Measurements from ENCODE around the gene MAN2A2.
A peak's percentile ranks its signal among the peaks of the same experiment; 100 is the strongest.

The MAN2A2 gene

DNA sequence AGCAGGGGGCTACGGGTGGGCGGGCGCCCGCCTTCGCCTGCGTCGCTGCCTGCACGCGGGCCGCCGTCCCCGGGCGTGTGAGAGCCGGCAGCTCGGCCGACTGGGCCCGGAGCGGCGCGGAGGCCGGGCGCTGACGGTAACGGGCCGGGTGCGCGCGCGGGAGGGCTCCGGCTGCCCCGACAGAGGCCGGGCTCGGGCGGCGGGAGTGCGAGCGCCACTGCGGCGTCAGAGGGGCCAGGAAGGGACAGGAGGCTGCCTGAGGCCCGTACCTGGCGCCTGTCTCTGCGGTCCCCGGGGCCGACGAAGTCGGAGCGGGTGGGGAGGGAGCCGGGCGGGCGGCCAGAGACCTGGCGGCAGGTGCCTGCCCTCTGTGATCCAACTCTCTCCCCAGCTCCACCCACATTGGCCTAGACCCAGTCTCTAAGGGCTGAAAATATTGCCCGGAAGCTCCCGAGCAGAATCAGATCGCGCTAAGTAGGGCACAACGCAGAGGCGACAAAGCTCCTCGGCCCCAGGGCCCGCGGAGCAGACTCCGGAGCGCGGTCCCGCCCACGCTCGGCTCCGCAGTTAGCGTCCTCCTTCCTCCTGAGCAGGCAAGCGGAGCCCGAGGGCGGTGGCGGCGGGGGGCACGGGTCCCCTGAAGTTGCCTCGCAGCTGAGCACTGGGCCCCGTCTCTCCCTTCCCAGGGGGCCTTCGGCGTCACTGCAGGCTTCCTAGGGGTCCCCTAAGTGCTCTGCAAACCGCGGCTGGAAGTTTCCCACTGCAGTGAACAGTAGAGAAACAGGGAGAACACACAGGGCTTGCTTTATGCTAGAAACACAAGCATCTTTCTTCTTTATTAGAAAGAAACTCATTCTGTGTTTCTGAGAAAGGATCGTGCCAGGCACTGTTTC lies at the start of gene MAN2A2:
MAN2A2 (plus strand) TSS at position 463 of the 893 bp plus-strand sequence. CDS start 906 bp downstream, outside the sequence.
- DNase-seq (ENCODE audit: low read depth): peak; percentile 69

GRCh38 chr15:90855139-90855538 lies 48.0 kb upstream of the MAN2A2 start:
- no peak for DNase-seq (ENCODE audit: low read depth)

- no peak for DNase-seq (ENCODE audit: low read depth)
Observed at GRCh38 chr15:90857337-90857736, 45.8 kb upstream of the MAN2A2 start.

DNA sequence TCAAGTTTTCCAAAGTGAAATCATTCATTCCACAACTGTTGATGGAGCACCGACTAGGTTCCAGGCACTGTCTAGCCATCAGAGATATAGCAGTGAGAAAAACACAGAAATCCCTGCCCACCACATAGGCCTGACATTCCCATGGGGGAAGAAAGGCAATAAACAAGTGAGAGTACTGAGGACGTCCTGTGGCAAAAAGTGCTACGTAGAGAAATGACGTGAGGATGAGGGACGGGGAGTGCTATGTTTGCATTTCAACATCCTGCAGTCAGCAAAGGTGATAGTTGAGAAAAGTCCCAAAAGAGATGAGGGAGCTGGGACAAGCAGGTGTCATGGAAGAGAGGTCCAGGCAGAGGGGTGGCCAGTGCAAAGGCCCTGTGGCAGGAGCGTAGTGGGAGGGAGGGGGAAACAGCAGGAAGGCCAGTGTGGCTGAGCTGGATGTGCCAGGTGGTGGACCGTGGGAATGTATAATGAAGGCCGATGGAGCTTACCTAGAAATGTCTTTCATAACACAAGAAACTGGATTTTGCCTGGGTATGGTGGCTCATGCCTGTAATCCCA lies 45.1 kb upstream of the MAN2A2 start:
- DNase-seq (ENCODE audit: low read depth): no peak

GRCh38 chr15:90859234-90860131 lies 43.6 kb upstream of the MAN2A2 start:
- DNase-seq (ENCODE audit: low read depth): no peak

DNA sequence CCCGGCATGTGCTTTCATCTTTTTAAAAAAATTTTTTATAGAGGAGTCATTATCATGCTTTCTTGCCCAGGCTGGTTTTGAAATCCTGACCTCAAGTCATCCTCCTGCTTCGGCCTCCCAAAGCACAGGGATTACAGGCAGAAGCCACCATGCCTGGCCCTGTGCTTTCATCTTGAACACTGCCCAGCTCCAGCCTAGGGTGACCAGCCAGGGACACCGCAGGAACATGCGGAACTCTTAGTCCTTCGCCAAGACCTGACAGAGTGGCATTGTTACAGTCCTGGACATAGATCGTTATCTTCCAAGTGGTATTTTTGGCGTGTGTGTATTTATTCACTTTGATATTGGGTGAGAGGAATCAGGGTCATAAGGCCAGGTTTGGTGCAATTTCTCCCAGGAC lies 42.7 kb upstream of the MAN2A2 start:
- no peak for DNase-seq (ENCODE audit: low read depth)

- DNase-seq (ENCODE audit: low read depth): no peak
Observed at GRCh38 chr15:90860942-90861675, 42.0 kb upstream of the MAN2A2 start.

- no peak for DNase-seq (ENCODE audit: low read depth)
Observed at GRCh38 chr15:90862487-90862886, 40.6 kb upstream of the MAN2A2 start.

DNA sequence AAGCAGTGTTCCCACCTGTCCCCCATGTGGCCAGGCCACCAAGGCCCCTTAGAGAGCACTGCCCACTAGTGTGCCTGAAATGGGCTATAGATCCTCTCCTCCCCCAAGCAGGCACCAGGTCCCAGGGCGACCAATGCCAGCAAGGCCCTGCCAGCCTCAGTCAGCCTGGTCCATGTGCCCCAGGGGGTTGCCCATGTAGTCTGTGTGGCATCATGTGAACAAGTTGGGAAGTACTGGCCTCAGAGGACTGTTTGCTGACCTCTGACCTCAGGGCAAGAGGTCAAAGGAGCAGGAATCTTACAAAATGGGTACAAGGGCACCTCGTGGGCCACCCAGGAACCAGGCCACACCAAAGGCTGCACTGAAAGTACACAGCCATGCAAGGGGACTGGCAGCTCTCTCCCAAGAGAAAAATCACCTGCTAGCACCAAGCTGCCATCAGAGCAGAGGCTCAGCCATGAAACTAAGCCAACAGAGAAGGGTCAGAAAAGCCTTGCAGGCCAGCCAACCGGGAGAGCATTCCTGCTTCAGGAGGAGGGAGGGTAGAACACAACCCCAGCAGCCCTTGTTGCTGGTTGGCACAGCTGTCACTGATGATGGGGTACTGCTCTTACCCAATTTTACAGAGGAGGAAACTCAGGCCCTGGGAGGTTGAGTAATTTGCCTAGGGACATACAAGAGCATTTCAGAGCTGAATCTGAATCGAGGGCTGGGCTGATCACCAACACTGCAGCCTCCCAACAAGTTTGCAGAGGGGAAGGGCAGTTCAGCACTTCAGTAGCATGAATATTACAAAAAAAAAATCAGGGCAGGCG lies 39.9 kb upstream of the MAN2A2 start:
- no peak for DNase-seq (ENCODE audit: low read depth)

GRCh38 chr15:90863987-90864386 lies 39.1 kb upstream of the MAN2A2 start:
- DNase-seq (ENCODE audit: low read depth): no peak

DNA sequence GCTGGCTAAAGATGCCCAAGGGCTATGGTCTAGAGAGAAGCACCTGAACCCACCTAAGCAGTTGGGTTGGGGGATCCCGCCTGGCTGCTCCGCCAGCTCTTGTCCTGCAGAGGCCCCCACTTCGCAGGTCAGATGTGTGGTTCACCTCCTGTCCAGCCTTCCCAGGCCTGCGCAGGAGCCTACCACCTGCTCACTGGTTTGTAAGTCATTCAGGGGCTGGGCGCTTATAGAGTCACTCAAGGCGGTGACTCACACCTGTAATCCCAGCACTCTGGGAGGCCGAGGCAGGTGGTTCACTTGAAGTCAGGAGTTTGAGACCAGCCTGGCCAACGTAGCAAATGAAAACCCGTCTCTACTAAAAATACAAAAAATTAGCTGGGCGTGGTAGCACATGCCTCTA lies 38.6 kb upstream of the MAN2A2 start:
- DNase-seq (ENCODE audit: low read depth): no peak

DNA sequence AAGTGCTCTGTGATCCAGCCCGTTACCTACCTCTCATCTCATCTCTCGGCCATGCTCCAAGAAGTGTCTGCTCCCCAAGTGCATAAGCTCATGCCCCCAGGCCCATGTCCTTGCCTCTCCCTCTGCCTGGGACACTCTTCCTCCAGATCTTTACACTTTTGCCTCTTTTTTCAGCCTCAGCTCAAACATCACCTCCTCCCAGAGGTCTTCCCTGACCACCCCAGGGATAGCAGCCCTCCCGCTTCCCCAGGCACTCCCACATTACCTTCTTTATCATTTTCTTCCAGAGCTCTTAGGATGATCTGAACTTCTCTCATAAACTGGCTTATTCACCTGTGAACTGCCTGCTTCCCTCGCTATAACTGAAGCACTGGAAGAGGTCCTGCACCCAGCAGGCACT lies 37.4 kb upstream of the MAN2A2 start:
- no peak for DNase-seq (ENCODE audit: low read depth)

DNA sequence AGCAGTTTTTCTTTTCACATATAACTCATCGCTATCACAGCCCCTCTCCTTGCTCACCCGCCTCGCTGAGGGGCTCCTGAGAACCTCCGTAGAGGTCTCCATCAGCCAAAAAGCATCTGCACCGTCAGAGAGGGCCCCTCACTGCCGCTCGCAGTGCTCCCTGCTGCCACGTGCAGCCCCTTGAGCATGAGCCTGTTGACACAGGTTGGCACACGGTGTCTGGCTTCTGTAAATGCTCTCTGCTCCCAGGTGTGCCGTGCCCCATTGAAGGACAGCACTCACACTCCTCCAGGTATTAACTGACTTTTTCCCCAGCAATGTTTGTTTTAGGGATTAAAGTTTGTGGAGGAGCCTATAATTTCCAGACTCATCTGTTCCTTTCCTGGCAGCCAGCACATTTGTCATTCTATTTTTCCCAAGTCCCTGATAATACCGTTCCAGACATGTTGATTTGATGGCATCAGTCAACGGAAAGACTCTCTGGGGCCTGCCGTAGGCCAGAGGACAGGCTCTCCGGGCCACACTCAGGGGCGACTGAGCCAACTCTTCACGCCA lies 36.9 kb upstream of the MAN2A2 start:
- no peak for DNase-seq (ENCODE audit: low read depth)

DNA sequence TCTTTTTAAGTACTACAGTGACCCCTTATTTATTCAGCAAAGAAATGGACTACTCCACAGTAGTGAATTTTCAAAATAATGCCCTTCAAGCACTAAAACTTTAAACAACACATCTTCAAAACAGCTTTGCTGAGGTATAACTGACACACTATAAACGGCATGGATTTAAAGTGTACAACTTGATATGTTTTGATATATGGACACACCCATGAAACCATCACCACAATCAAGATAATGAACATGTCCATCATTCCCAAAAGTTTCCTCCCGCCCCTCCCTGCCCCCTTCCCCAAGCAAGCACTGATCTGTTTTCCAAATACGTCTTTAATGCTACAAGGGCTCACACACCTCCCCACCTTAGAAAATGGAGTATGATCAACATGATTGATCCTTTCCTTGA lies 36.3 kb upstream of the MAN2A2 start:
- no peak for DNase-seq (ENCODE audit: low read depth)

- DNase-seq (ENCODE audit: low read depth): no peak
Observed at GRCh38 chr15:90868261-90868689, 34.8 kb upstream of the MAN2A2 start, which contains the start of gene FURIN. Gene FURIN (plus strand): TSS chr15:90868588. CDS start chr15:90875741, 7,153 bp downstream.

- DNase-seq (ENCODE audit: low read depth): no peak
Observed at GRCh38 chr15:90869140-90869541, 34.0 kb upstream of the MAN2A2 start.

DNA sequence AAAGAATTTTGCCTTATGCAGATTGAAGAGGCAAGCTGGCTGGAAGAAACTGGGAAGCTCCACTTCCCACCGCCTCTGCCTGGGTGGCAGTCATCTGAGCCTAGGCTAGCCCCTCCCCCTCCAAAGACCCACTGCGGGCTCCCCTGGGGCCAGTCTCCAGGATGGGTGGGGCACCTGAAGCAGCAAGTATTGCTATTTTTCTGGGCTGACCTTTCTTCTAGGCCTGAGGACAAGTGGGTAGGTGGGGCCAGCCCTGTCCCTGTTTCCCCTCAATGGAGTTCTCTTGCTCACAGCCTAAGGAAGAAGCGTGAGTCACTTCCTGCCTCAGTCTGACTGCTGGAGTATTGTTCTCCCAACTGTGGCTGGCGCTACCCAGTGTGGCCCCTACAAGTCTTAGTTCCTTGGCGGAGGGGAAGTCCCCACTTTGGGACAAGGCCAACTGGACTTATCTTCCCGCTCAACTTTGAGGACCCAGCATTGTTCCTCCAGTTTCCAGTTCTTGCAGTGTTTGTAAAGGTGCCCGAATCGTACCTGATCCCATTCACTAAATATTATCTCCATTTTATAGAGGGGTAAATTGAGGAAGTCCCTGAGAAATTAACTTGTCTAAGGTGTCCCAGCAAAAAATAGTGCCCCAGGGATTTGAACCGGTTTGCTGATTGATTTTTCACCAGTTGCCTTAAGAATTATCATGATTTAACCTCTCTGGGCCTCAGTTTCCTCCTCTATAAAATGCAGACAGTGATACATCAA lies 33.3 kb upstream of the MAN2A2 start:
- no peak for DNase-seq (ENCODE audit: low read depth)

- DNase-seq (ENCODE audit: low read depth): no peak
Observed at GRCh38 chr15:90870354-90871138, 32.6 kb upstream of the MAN2A2 start.

- no peak for DNase-seq (ENCODE audit: low read depth)
Observed at GRCh38 chr15:90871139-90871715, 31.9 kb upstream of the MAN2A2 start.
